Hepatocyte (in vitro differentiated cells): ENCODE results near the gene MRGPRE. TPM values are rescaled to one million over a fixed set of nuclear protein-coding genes. Genes with fewer than 3 reads are reported as not detected.
A peak's percentile ranks its signal among the peaks of the same experiment; 100 is the strongest.

Source experiments
- DNase-seq: peaks from one replicate; pipeline ENCODE4 v3.0.0-alpha.2; 2016; ENCODE audit warnings: low spot score
- H2AFZ ChIP-seq: fragments of 200-600 bp; sonication (generic); 2 replicates; pipeline ENCODE4 v1.6.0; 2016; ENCODE audit warnings: antibody characterized with exemption, mild to moderate bottlenecking
- H3K27ac ChIP-seq: fragments of 200-600 bp; sonication (generic); 2 replicates; pipeline ENCODE4 v1.5.1; 2016; ENCODE audit warnings: mild to moderate bottlenecking
- H3K27me3 ChIP-seq: fragments of 200-600 bp; sonication (generic); 2 replicates; pipeline ENCODE4 v1.6.1; 2016
- H3K36me3 ChIP-seq: fragments of 200-600 bp; sonication (generic); replicated peaks from 2 replicates; pipeline ENCODE4 v1.5.1; 2016; ENCODE audit warnings: low read depth; ENCODE audit not compliant: insufficient read depth
- H3K4me1 ChIP-seq: fragments of 200-600 bp; sonication (generic); 2 replicates; pipeline ENCODE4 v1.5.1; 2016; ENCODE audit warnings: mild to moderate bottlenecking, moderate library complexity; ENCODE audit not compliant: insufficient read depth
- H3K4me2 ChIP-seq: fragments of 200-600 bp; sonication (generic); 2 replicates; pipeline ENCODE4 v1.6.0; 2016
- H3K4me3 ChIP-seq: fragments of 200-600 bp; sonication (generic); 2 replicates; pipeline ENCODE4 v1.5.1; 2016; ENCODE audit warnings: mild to moderate bottlenecking
- H3K79me2 ChIP-seq: fragments of 200-600 bp; sonication (generic); 2 replicates; pipeline ENCODE4 v1.6.0; 2017; ENCODE audit warnings: mild to moderate bottlenecking
- H3K9me2 ChIP-seq: fragments of 200-600 bp; sonication (generic); replicated peaks from 2 replicates; pipeline ENCODE4 v1.6.0; 2017; ENCODE audit warnings: mild to moderate bottlenecking; ENCODE audit not compliant: insufficient read depth
- H3K9me3 ChIP-seq: fragments of 200-600 bp; sonication (generic); 2 replicates; pipeline ENCODE4 v1.5.1; 2016; ENCODE audit warnings: low read depth, mild to moderate bottlenecking
- H4K20me1 ChIP-seq: fragments of 200-600 bp; sonication (generic); 2 replicates; pipeline ENCODE4 v1.6.0; 2016; ENCODE audit warnings: mild to moderate bottlenecking; ENCODE audit not compliant: insufficient read depth, poor library complexity, severe bottlenecking
- EZH2 ChIP-seq: fragments of 200-600 bp; sonication (generic); IDR thresholded peaks from 2 replicates; pipeline ENCODE4 v1.6.1; 2016; ENCODE audit warnings: antibody characterized with exemption, mild to moderate bottlenecking, borderline replicate concordance
- EZH2phosphoT487 ChIP-seq: fragments of 200-600 bp; sonication (generic); IDR thresholded peaks from one replicate; pipeline ENCODE4 v1.6.1; 2018; ENCODE audit warnings: antibody characterized with exemption, mild to moderate bottlenecking, low read depth, moderate library complexity; ENCODE audit not compliant: unreplicated experiment, severe bottlenecking
- WGBS: methylation state at CpG from one replicate; pipeline ENCODE4 v1.1.6; 2016; ENCODE audit warnings: low lambda C conversion rate; ENCODE audit errors: missing lambda C conversion rate; 5-methylcytosine and 5-hydroxymethylcytosine counted together
- polyA plus RNA-seq: library from polyadenylated mRNA; unstranded; fragments of >200 nt; fragmentation: Nextera tagmentation; extraction: Ambion mirVana; gene quantifications from 2 replicates; pipeline ENCODE4 v1.2.1, GENCODE V29; 2016
- total RNA-seq: library from RNA; depleted of rRNA; stranded (reverse); fragments of >200 nt; gene quantifications from 2 replicates; pipeline ENCODE4 v1.2.3, GENCODE V29; 2014
- TF ChIP-seq, protein P1 (sequence below): fragments of 200-600 bp; sonication (generic); IDR thresholded peaks from 2 replicates; pipeline ENCODE4 v1.5.1; 2016; ENCODE audit warnings: antibody characterized with exemption, mild to moderate bottlenecking; ENCODE audit not compliant: poor library complexity

Gene MRGPRE
- total and polyA plus RNA-seq, 2 experiments from 2014 or later: not detected

DNA sequence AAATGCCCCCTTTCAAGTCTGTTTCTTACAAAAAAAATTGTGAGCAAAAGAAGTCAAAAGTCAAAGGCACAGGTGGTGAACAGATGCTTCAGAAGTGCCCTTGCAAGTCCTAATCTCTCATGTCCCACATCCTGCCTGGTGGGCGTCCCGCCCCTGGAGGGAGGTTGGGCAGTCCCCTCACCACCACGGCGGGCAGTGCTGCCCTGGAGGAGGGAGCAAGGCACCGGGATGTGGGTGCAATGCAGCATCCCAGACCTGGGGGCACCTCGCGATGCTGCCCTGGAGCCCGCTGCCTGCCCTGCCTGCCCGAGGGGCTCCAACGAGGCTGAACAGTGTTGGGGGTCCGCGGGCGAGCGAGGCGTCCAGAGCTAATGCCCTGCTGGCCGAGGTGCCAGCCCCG is 29.5 kb downstream of the MRGPRE start:
- Histone ChIP-seq H3K4me3 (no peak overlapping the region), H3K27me3 (peaks cover 50% of the 10 kb centered on the region), H3K27ac (no peak overlapping the region), H2AFZ (no peak overlapping the region), H3K9me2 (no peaks in the 10 kb centered on the region), H3K9me3 (no peaks in the 10 kb centered on the region), H4K20me1 (no peaks in the 10 kb centered on the region), H3K4me2 (peak overlapping the region; percentile 70), H3K4me1 (no peaks in the 10 kb centered on the region), H3K79me2 (no peaks in the 10 kb centered on the region), H3K36me3 (no peaks in the 10 kb centered on the region)
- no peak for TF ChIP-seq EZH2
- DNase-seq: no peak
- 30% methylated on average over 16 of the region's 17 CpGs for WGBS

DNA sequence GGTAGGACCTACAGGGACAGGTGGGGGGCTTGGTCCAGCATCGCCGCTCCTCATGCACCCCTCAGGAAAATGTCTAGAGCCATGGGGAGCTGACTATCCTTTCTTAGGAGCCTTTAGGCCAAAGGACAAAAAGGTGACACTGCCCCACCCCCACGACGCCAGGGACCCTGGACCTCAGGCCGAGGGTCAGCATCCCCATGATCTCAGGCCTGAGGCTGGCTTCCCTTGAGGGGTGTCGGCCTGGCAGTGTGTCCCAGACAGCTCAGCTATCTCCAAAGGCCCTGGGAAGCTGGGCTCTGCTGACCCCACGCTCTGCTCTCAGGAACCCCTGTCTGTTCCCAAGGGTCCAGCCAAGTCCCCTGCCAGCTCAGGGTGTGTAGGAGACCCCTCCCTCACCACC is 29.9 kb downstream of the MRGPRE start:
- no peaks in the 10 kb centered on the region for H4K20me1 ChIP-seq
- H3K9me2 ChIP-seq: no peaks in the 10 kb centered on the region
- H2AFZ ChIP-seq: no peak overlapping the region
- no peaks in the 10 kb centered on the region for H3K9me3 ChIP-seq
- DNase-seq: no peak
- no peak overlapping the region for H3K4me2 ChIP-seq
- no peaks in the 10 kb centered on the region for H3K36me3 ChIP-seq
- TF ChIP-seq, protein P1, sequence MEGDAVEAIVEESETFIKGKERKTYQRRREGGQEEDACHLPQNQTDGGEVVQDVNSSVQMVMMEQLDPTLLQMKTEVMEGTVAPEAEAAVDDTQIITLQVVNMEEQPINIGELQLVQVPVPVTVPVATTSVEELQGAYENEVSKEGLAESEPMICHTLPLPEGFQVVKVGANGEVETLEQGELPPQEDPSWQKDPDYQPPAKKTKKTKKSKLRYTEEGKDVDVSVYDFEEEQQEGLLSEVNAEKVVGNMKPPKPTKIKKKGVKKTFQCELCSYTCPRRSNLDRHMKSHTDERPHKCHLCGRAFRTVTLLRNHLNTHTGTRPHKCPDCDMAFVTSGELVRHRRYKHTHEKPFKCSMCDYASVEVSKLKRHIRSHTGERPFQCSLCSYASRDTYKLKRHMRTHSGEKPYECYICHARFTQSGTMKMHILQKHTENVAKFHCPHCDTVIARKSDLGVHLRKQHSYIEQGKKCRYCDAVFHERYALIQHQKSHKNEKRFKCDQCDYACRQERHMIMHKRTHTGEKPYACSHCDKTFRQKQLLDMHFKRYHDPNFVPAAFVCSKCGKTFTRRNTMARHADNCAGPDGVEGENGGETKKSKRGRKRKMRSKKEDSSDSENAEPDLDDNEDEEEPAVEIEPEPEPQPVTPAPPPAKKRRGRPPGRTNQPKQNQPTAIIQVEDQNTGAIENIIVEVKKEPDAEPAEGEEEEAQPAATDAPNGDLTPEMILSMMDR: no peak
- TF ChIP-seq EZH2phosphoT487 (no peak), EZH2 (no peak)
- H3K4me3 ChIP-seq: no peak overlapping the region
- no peaks in the 10 kb centered on the region for H3K79me2 ChIP-seq
- peaks cover 50% of the 10 kb centered on the region for H3K27me3 ChIP-seq
- H3K27ac ChIP-seq: no peak overlapping the region
- H3K4me1 ChIP-seq: no peaks in the 10 kb centered on the region
- WGBS: 73% methylated on average over 7 of the region's 7 CpGs

DNA sequence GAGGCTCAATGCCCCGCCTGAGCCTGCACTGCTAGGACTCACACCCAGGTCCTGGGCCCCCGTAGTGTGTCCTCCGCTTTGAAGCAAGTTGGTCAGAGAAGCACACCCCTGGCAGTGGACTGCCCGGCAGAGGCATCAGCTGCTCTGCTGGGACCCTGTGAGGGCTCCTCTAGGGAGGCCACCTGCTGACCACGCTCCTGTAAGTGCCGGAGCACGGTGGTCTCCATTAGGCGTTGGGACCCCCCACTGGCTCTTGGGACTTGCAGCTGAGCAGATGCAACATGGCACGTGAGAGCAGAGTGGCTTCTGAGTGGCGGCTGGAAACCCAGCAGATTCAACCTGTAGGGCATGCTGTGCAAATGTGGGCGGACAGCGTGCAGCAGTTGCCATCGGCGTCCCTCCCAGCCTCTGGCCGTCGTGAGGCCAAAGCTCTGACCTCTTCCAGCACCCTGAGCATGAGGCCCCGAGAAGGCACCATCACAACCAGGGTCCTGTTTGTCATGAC is 30.5 kb downstream of the MRGPRE start:
- Histone ChIP-seq H3K27me3 (peaks cover 50% of the 10 kb centered on the region), H3K4me2 (no peak overlapping the region), H3K4me1 (no peaks in the 10 kb centered on the region), H3K79me2 (no peaks in the 10 kb centered on the region), H3K9me3 (no peaks in the 10 kb centered on the region), H4K20me1 (no peaks in the 10 kb centered on the region), H3K27ac (no peak overlapping the region), H3K4me3 (no peak overlapping the region), H2AFZ (no peak overlapping the region), H3K36me3 (no peaks in the 10 kb centered on the region), H3K9me2 (no peaks in the 10 kb centered on the region)
- TF ChIP-seq, protein P1: no peak
- TF ChIP-seq EZH2phosphoT487 (no peak), EZH2 (no peak)
- 83% methylated on average over 17 of the region's 17 CpGs for WGBS
- no peak for DNase-seq

DNA sequence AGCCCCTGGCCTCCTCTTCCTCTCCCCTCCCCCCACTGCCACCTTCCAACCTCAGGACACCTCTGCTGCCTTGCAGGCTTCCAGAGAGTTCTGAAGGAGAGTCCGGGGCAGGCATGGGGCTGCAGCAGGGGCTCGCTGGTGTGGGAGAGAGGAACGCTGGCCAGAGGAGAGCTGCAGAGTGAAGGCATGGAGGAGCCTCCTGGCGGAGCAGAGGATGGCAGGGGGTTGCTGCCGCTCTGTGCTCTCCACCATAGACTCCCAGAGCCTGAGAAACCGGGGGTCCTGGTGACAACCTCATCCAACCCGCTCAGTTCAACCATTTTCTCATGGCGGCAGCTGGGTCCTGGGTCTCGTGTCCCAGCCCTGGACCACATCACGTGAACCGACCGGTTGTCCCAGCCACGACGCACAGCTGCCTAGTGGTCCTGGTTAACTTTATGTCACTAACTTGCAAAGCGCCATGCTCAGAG is 31.1 kb downstream of the MRGPRE start:
- no peaks in the 10 kb centered on the region for H3K9me2 ChIP-seq
- TF ChIP-seq EZH2 (no peak), EZH2phosphoT487 (no peak)
- TF ChIP-seq, protein P1: no peak
- H3K79me2 ChIP-seq: no peaks in the 10 kb centered on the region
- H3K36me3 ChIP-seq: no peaks in the 10 kb centered on the region
- WGBS: 89% methylated on average over 15 of the region's 15 CpGs
- no peaks in the 10 kb centered on the region for H3K9me3 ChIP-seq
- no peak overlapping the region for H2AFZ ChIP-seq
- no peak overlapping the region for H3K4me2 ChIP-seq
- no peaks in the 10 kb centered on the region for H4K20me1 ChIP-seq
- no peak overlapping the region for H3K4me3 ChIP-seq
- no peak for DNase-seq
- H3K27ac ChIP-seq: no peak overlapping the region
- H3K27me3 ChIP-seq: peaks cover 50% of the 10 kb centered on the region
- no peaks in the 10 kb centered on the region for H3K4me1 ChIP-seq
